ENCODE results near the gene NHEJ1.
"Not testable (repeated sequence)": the region's sequence is repeated elsewhere in the genome, so short reads cannot be mapped to it uniquely, and the experiment has no call there.

- TF ChIP-seq ZNF274 (IDR thresholded peaks at IDR 0.05; ENCODE audit: low read depth, low read length); YY1 (IDR thresholded peaks at IDR 0.05; ENCODE audit: insufficient read depth, insufficient read length): not testable (repeated sequence)
Observed at GRCh38 chr2:219200502-219201326, 40.1 kb upstream of the NHEJ1 start.
